Measurements from ENCODE around the gene UVRAG.
"Not testable (repeated sequence)": the region's sequence is repeated elsewhere in the genome, so short reads cannot be mapped to it uniquely, and the experiment has no call there.

Gene UVRAG

DNA sequence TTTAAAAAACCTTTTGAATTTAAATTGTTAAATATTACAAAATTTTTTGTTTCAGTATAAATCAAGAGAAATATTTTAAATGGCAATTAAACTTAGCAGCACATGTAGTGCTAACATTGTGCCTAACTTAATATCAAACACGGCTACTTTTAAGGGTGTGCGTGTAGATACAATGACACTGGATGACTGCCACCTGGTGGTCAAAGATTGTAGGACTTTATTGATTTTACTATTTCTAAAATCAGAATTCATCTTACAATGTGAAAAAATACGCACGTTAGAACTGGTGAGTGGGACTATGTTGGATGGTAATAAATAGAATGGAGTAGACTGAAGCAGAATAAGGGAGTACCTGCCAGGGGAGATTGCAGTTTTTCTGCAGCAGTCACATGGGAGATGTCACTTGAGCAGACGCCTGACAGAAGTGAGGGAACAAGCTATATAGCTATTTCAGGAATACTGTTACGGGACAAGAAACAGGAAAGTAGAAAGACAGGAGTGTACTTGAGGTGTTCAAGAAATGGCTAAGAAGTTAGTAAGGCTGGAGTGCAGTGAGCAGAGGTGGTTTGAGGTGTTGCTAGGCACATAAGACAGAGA, 52.9 kb downstream of the UVRAG start:
- no peak overlapping the region for H3K4me3 ChIP-seq (ENCODE audit: low read depth, low read length)
- TF ChIP-seq, protein P1, sequence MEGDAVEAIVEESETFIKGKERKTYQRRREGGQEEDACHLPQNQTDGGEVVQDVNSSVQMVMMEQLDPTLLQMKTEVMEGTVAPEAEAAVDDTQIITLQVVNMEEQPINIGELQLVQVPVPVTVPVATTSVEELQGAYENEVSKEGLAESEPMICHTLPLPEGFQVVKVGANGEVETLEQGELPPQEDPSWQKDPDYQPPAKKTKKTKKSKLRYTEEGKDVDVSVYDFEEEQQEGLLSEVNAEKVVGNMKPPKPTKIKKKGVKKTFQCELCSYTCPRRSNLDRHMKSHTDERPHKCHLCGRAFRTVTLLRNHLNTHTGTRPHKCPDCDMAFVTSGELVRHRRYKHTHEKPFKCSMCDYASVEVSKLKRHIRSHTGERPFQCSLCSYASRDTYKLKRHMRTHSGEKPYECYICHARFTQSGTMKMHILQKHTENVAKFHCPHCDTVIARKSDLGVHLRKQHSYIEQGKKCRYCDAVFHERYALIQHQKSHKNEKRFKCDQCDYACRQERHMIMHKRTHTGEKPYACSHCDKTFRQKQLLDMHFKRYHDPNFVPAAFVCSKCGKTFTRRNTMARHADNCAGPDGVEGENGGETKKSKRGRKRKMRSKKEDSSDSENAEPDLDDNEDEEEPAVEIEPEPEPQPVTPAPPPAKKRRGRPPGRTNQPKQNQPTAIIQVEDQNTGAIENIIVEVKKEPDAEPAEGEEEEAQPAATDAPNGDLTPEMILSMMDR (IDR thresholded peaks at IDR 0.05; ENCODE audit: borderline replicate concordance, insufficient read depth, low read depth, low read length), result peak; percentile 50; the same call in 1 of the 2 replicates

DNA sequence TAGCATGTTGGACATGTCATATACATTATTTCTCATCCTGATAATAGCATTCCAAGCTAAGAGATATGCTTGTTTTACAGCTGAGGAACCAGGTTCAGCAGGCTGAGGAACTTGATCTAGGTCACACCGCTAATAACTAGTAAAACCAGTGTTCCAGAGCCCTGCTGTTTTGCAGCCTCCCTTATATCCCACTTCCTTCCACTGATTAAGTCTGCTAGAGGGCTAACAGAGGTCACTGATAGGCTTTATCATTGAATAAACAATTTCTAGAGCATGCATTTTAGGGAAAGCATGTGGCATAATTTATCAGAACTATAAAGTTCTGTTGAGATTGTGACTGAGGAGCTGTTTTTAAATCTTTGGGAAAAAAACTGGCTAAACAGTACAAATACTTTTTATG, 54.0 kb downstream of the UVRAG start:
- TF ChIP-seq, protein P1 (IDR thresholded peaks at IDR 0.05; ENCODE audit: borderline replicate concordance, insufficient read depth, low read depth, low read length), result no peak
- no peak overlapping the region for H3K4me3 ChIP-seq (ENCODE audit: low read depth, low read length)

DNA sequence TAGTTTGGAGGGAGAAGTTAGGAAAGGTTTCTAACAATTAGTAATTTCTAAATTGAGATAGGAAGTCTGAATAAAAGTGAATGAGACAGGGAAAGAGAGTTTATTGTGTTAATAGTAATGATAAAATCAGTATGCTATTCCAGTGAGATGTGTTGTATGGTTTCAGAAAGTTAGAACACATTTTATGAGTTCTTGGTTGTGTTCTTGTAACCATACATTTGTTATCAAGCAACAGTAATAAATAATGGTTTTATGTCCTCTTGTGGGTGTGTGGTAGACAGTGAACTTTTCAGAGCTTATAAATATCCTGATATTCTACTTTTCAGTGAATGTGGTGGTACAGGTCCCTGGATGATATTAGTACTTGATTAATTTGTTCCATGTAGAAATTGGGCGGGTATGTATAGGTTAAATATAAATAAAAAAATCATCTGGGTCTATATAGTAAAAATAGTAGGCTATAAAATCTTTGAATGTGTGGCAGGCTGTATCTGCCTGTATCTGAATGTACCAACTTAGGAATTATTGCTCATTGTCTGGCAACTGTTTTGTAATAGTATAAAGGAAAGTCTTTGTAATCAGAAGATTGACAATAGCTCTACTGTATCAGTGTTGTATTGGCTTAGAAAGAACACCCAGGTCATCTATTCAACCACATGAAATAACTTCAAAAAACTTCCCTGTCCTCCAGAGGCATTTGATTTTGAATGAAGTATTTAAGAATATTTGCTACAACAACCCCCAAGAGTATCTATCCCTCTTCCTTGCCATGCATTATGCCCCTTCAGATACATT, 54.8 kb downstream of the UVRAG start:
- TF ChIP-seq, protein P1 (IDR thresholded peaks at IDR 0.05; ENCODE audit: borderline replicate concordance, insufficient read depth, low read depth, low read length), result no peak

DNA sequence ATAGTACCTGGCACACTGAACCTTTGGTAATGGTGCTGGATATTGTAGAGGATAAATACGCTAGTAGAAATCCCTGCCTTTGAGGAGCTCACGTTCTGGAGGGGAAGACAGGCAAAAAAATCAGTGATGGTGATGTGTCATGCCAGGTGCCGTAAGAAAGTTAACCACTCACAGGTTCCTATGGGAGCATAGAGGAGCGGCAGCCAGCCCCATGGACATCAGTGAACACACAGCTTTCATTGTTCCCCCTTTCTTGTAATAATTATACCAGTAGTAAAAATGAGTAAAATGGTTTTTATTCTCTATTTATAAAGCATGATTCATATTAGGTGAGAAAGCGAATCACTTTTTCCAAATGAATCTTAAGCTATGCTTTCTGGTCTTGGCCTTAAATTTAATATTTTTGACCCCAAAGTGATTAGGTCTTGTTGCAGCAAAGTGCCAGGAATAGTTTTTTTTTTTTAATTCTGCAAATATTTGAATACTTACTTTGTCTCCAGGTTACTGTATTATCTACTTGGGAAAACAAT, 57.9 kb downstream of the UVRAG start:
- TF ChIP-seq, protein P1 (IDR thresholded peaks at IDR 0.05; ENCODE audit: borderline replicate concordance, insufficient read depth, low read depth, low read length), result no peak
- H3K4me3 ChIP-seq (ENCODE audit: low read depth, low read length), result no peak overlapping the region

More for the DNA sequence above, 54.8 kb downstream of the UVRAG start:
- H3K4me3 ChIP-seq (ENCODE audit: low read depth, low read length), result no peak overlapping the region

DNA sequence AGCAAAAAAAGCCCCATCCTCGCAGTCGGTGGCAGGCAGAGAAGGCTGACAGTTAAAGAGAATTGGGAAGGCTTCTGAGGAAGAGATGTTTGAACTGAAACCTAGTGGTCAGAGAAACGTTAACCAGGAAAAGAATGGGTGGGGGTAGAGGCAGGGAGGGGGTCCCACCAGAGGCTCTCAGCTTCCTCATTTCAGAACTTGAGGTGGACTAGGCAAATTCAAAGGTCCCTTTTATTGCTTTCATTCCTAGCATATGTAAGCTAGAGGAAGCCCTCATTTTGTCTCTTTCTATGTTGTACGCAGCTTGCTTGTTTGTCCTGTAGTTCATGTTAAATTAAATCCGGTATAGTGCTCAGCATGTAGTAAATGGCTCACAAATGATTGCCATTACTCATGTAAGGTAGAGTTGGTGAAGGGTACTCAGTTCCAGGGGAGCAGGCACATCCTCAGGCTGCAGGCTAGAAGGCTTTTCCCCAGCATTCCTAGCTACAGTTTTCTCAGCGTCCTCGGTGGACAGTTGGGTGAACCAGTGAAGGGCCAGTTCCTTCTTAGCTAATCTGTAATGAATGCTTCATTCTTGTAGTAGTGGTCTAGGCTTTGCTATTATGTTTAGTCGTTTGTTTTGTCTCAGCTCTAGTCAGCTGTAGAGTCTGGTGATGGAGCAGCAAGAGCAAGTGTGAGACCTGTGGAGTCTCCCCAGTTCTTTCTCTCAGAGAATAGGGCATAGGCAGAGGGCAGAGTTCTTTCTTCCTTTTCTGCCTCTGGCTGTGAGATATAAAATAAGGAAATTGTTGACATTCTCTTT, 58.6 kb downstream of the UVRAG start:
- TF ChIP-seq, protein P1 (IDR thresholded peaks at IDR 0.05; ENCODE audit: borderline replicate concordance, insufficient read depth, low read depth, low read length), result no peak
- no peak overlapping the region for H3K4me3 ChIP-seq (ENCODE audit: low read depth, low read length)

DNA sequence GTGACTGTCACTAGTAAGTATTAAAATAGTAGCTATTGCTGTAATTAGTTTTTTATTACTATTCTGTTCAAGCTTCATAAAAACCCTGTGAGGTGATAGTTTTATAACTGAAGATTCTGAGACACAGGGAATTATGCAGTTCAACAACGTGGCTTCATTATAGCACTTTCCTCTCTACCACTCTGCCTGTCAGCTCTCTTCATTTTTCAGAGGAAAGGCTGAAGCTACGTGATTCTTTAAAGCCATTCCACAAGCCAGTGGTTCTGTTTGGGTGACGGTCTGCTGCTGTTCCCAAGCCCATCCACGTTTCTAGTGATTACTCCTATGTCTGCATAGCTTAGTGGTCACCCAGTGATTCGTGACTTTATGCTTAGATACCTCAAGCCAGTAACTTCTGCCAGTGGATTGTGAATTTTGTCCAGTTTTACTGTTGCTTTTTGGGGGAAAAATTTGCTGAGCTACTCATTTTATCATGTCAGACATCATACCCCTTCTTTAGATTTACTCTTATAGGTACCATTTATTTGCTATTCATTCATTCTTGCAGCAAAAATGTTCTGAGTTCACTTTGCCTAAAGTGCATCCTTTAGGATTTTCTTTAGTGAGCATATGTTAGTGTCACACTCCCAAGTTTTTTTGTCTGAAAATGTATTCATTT, 59.8 kb downstream of the UVRAG start:
- TF ChIP-seq, protein P1 (IDR thresholded peaks at IDR 0.05; ENCODE audit: borderline replicate concordance, insufficient read depth, low read depth, low read length), result no peak
- no peak overlapping the region for H3K4me3 ChIP-seq (ENCODE audit: low read depth, low read length)

DNA sequence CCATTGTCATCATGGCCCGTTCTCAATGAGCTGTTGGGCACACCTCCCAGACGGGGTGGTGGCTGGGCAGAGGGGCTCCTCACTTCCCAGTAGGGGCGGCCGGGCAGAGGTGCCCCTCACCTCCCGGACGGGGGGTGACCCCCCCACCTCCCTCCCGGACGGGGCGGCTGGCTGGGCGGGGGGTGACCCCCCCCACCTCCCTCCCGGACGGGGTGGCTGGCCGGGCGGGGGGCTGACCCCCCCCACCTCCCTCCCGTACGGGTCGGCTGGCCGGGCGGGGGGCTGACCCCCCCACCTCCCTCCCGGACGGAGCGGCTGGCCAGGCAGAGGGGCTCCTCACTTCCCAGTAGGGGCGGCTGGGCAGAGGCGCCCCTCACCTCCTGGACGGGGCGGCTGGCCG, 62.3 kb downstream of the UVRAG start:
- H3K4me3 ChIP-seq (ENCODE audit: low read depth, low read length), result not testable (repeated sequence)

DNA sequence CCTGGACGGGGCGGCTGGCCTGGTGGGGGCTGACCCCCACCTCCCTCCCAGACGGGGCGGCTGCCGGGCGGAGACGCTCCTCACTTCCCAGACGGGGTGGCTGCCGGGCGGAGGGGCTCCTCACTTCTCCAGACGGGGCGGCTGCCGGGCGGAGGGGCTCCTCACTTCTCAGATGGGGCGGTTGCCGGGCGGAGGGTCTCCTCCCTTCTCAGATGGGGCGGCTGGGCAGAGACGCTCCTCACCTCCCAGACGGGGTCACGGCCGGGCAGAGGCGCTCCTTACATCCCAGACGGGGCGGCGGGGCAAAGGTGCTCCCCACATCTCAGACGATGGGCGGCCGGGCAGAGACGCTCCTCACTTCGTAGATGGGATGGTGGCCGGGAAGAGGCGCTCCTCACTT, 62.9 kb downstream of the UVRAG start:
- H3K4me3 ChIP-seq (ENCODE audit: low read depth, low read length), result not testable (repeated sequence)

All from GM12875 (cell line).